ENCODE measurements around the gene CECR2. TPM values are rescaled to one million over a fixed set of nuclear protein-coding genes. Genes with fewer than 3 reads are reported as not detected.

The CECR2 gene
- total and polyA plus RNA-seq, 2 donors from 2014 or later, result 0.58 to 3.4 TPM

DNA sequence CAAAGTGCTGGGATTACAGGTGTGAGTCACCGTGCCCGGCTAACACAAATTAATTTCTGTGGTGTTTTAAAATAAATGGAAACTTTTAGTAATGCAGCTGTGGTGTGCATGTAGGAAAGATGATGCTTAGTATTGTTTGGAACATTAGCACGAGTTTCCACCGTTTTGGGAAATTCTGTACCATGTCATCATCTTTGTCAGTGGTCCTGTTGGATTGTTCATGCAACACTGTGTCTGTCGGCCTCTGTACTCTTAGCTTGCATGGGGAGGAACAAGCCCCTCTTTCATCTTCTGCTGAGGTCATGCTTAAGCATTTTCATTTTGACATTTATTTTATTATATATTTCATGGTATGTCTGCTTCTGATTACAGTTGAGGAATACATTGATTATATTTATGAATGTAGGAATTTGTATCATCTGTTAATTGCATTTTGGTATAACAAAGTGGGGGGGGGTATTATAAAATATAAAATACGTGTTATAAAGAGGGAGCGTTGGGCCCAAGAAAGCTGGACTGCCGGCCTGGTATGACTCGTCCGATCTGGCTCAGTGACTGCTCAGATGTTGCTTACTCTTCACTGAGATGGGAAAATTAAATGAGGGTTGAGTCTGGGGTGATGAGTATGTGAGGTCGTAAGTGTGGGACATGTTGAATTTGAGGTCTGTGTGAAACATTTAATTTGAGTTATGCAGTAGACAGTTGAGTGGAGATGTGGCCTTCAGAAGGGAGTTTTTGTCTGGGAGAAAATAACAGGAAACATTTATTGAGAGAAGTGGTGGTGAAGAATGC lies 28.7 kb downstream of the CECR2 start:
- FAIRE-seq, result no peak
- H3K36me3 ChIP-seq (ENCODE audit: control insufficient read depth in 2 of 3, insufficient read depth in 3 of 3, low read length in 3 of 3), result no peaks in the 10 kb centered on the region
- no peaks in the 10 kb centered on the region for H3K9me3 ChIP-seq (ENCODE audit: control insufficient read depth in 2 of 3, insufficient read depth in 1 of 3, low read length in 3 of 3)
- DNase-seq, result no peak
- H3K4me3 ChIP-seq (ENCODE audit: low read length in 3 of 3), result no peak overlapping the region
- no peaks in the 10 kb centered on the region for H3K27me3 ChIP-seq (ENCODE audit: control insufficient read depth, insufficient read depth, low read length)
- no peak overlapping the region for H3K9ac ChIP-seq (ENCODE audit: low read length in 3 of 3)
- no peak overlapping the region for H3K27ac ChIP-seq (ENCODE audit: low read depth in 2 of 2, low read length in 2 of 2)
- TF ChIP-seq CTCF (IDR thresholded peaks at IDR 0.05; ENCODE audit: borderline replicate concordance, extremely low read depth, insufficient read depth), result no peak
- intact Hi-C loops (cut with DNase I), result no loop called here
- no peaks in the 10 kb centered on the region for H3K4me1 ChIP-seq (ENCODE audit: control insufficient read depth in 2 of 3, insufficient read depth in 2 of 3, low read depth in 1 of 3, low read length in 3 of 3)

DNA sequence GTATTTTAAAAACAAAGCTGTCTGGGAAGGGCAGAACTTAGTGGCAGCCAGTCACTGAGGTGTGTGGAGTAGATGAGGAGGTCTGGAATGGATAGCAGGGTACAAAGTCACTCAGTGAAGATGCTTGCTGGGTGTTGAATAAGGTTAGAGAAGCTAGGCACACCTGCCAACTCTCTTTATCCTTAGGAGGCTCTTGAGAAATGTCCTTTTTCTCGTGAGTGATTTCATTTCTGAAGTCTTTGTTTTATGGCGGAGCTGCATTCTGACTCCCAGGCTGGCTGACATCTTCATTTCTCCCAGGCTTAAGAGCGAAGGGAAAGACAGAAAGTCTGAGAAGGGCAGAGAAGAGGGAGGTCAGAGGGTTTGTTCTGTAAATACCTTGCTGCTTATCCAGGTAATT lies 31.0 kb downstream of the CECR2 start:
- no peak for FAIRE-seq

GRCh38 chr22:17401728-17402127 lies 32.5 kb downstream of the CECR2 start:
- no peak overlapping the region for H3K4me3 ChIP-seq (ENCODE audit: low read length in 3 of 3)
- TF ChIP-seq CTCF (IDR thresholded peaks at IDR 0.05; ENCODE audit: borderline replicate concordance, extremely low read depth, insufficient read depth), result no peak
- H3K27ac ChIP-seq (ENCODE audit: low read depth in 2 of 2, low read length in 2 of 2), result no peak overlapping the region
- DNase-seq (no peak), FAIRE-seq (no peak)
- H3K9me3 ChIP-seq (ENCODE audit: control insufficient read depth in 2 of 3, insufficient read depth in 1 of 3, low read length in 3 of 3), result no peaks in the 10 kb centered on the region
- H3K4me1 ChIP-seq (ENCODE audit: control insufficient read depth in 2 of 3, insufficient read depth in 2 of 3, low read depth in 1 of 3, low read length in 3 of 3), result no peaks in the 10 kb centered on the region
- no peaks in the 10 kb centered on the region for H3K27me3 ChIP-seq (ENCODE audit: control insufficient read depth, insufficient read depth, low read length)
- no peaks in the 10 kb centered on the region for H3K36me3 ChIP-seq (ENCODE audit: control insufficient read depth in 2 of 3, insufficient read depth in 3 of 3, low read length in 3 of 3)
- no peak overlapping the region for H3K9ac ChIP-seq (ENCODE audit: low read length in 3 of 3)
- intact Hi-C loops (cut with DNase I), result no loop called here

More for the DNA sequence above, 31.0 kb downstream of the CECR2 start:
- no peak for TF ChIP-seq CTCF (IDR thresholded peaks at IDR 0.05; ENCODE audit: borderline replicate concordance, extremely low read depth, insufficient read depth)
- DNase-seq, result no peak
- Histone ChIP-seq H3K27me3 (ENCODE audit: control insufficient read depth, insufficient read depth, low read length) (no peaks in the 10 kb centered on the region), H3K27ac (ENCODE audit: low read depth in 2 of 2, low read length in 2 of 2) (no peak overlapping the region), H3K9ac (ENCODE audit: low read length in 3 of 3) (no peak overlapping the region), H3K4me1 (ENCODE audit: control insufficient read depth in 2 of 3, insufficient read depth in 2 of 3, low read depth in 1 of 3, low read length in 3 of 3) (no peaks in the 10 kb centered on the region), H3K36me3 (ENCODE audit: control insufficient read depth in 2 of 3, insufficient read depth in 3 of 3, low read length in 3 of 3) (no peaks in the 10 kb centered on the region), H3K9me3 (ENCODE audit: control insufficient read depth in 2 of 3, insufficient read depth in 1 of 3, low read length in 3 of 3) (no peaks in the 10 kb centered on the region), H3K4me3 (ENCODE audit: low read length in 3 of 3) (no peak overlapping the region)
- intact Hi-C loops (cut with DNase I), result no loop called here
